Neural cell (in vitro differentiated cells): ENCODE measurements around the gene PLEKHA1. TPM values are rescaled to one million over a fixed set of nuclear protein-coding genes. Genes with fewer than 3 reads are reported as not detected.

Experiments used
- H2AFZ ChIP-seq: fragments of 200-600, 300-800 bp; sonication (generic), shearing (Covaris generic); 2 replicates; pipeline ENCODE4 v1.6.0; 2014; ENCODE audit warnings: low read depth, mild to moderate bottlenecking, antibody characterized with exemption, low read length, moderate library complexity
- H3F3A ChIP-seq: fragments of 200-600 bp; shearing (Covaris generic); 2 replicates; pipeline ENCODE4 v1.6.1; 2016; ENCODE audit warnings: mild to moderate bottlenecking, moderate library complexity, mixed read lengths, antibody characterized with exemption, low read length; ENCODE audit not compliant: insufficient read depth, poor library complexity, severe bottlenecking
- H3K27ac ChIP-seq: fragments of 200-600, 300-800 bp; sonication (generic), shearing (Covaris generic); 2 replicates; pipeline ENCODE4 v1.5.1; 2014; ENCODE audit warnings: mild to moderate bottlenecking, low read length, moderate library complexity
- H3K27me3 ChIP-seq: fragments of 300-800, 200-600 bp; sonication (generic), shearing (Covaris generic); 2 replicates; pipeline ENCODE4 v1.6.0; 2014; ENCODE audit warnings: mild to moderate bottlenecking, low read depth, low read length, moderate library complexity; ENCODE audit not compliant: insufficient read depth
- H3K36me3 ChIP-seq: fragments of 300-800, 200-600 bp; sonication (generic), shearing (Covaris generic); 2 replicates; pipeline ENCODE4 v1.5.1; 2014; ENCODE audit warnings: mild to moderate bottlenecking, antibody characterized with exemption, low read length, moderate library complexity; ENCODE audit not compliant: insufficient read depth
- H3K4me2 ChIP-seq: fragments of 300-800, 200-600 bp; sonication (generic), shearing (Covaris generic); 2 replicates; pipeline ENCODE4 v1.6.0; 2014; ENCODE audit warnings: mild to moderate bottlenecking, low read length
- H3K4me3 ChIP-seq: fragments of 300-800, 200-600 bp; sonication (generic), shearing (Covaris generic); 2 replicates; pipeline ENCODE4 v1.5.1; 2014; ENCODE audit warnings: mild to moderate bottlenecking, low read length, moderate library complexity
- H3K79me2 ChIP-seq: fragments of 200-600 bp; shearing (Covaris generic); replicated peaks from 2 replicates; pipeline ENCODE4 v1.6.0; 2014; ENCODE audit warnings: mild to moderate bottlenecking, low read length, moderate library complexity; ENCODE audit not compliant: insufficient read depth
- H3K9ac ChIP-seq: fragments of 300-800, 200-600 bp; sonication (generic), shearing (Covaris generic); 2 replicates; pipeline ENCODE4 v1.6.1; 2016; ENCODE audit warnings: mild to moderate bottlenecking, low read length, mixed read lengths
- H3K9me2 ChIP-seq: fragments of 200-600 bp; shearing (Covaris generic); 2 replicates; pipeline ENCODE4 v1.6.1; 2016; ENCODE audit warnings: mild to moderate bottlenecking, low read length, mixed read lengths; ENCODE audit not compliant: insufficient read depth
- H3K9me3 ChIP-seq: fragments of 200-600, 300-800 bp; sonication (generic), shearing (Covaris generic); 2 replicates; pipeline ENCODE4 v1.6.1; 2016; ENCODE audit warnings: mild to moderate bottlenecking, mixed run types, low read length, moderate library complexity, mixed read lengths
- H4K20me1 ChIP-seq: fragments of 200-600 bp; shearing (Covaris generic); 2 replicates; pipeline ENCODE4 v1.6.1; 2016; ENCODE audit warnings: mild to moderate bottlenecking, mixed run types; ENCODE audit not compliant: insufficient read depth
- CTCF ChIP-seq: fragments of 450-650 bp; IDR thresholded peaks from 2 replicates; pipeline ENCODE4 v1.5.1; 2014; ENCODE audit warnings: antibody characterized with exemption, mild to moderate bottlenecking, moderate library complexity; ENCODE audit not compliant: poor library complexity, severe bottlenecking
- EP300 ChIP-seq: fragments of 450-650 bp; conservative IDR thresholded peaks from 2 replicates; pipeline ENCODE4 v1.6.1; 2014; ENCODE audit warnings: antibody characterized with exemption, mild to moderate bottlenecking, moderate library complexity; ENCODE audit not compliant: poor library complexity, severe bottlenecking
- EZH2 ChIP-seq: fragments of 200-600, 300-800 bp; shearing (Covaris generic), sonication (generic); IDR thresholded peaks from 2 replicates; pipeline ENCODE4 v1.6.1; 2014; ENCODE audit warnings: antibody characterized with exemption, low read length, borderline replicate concordance, mild to moderate bottlenecking; ENCODE audit not compliant: insufficient read depth, poor library complexity, severe bottlenecking
- MXI1 ChIP-seq: fragments of 450-650 bp; conservative IDR thresholded peaks from 2 replicates; pipeline ENCODE4 v1.6.1; 2014; ENCODE audit warnings: antibody characterized with exemption, mild to moderate bottlenecking; ENCODE audit not compliant: poor library complexity, severe bottlenecking
- POLR2AphosphoS5 ChIP-seq: IDR thresholded peaks from 2 replicates; pipeline ENCODE4 v1.6.1; 2012
- RAD21 ChIP-seq: fragments of 450-650 bp; conservative IDR thresholded peaks from 2 replicates; pipeline ENCODE4 v1.6.1; 2014; ENCODE audit warnings: antibody characterized with exemption, mild to moderate bottlenecking, moderate library complexity
- SMC3 ChIP-seq: fragments of 450-650 bp; conservative IDR thresholded peaks from 2 replicates; pipeline ENCODE4 v1.6.1; 2014; ENCODE audit warnings: antibody characterized with exemption, mild to moderate bottlenecking, moderate library complexity; ENCODE audit not compliant: poor library complexity
- TAF1 ChIP-seq: IDR thresholded peaks from 2 replicates; pipeline ENCODE4 v1.6.1; 2012; ENCODE audit warnings: low read depth
- polyA plus RNA-seq: library from polyadenylated mRNA; depleted of rRNA; stranded (reverse); fragments of >200 nt; gene quantifications from 2 replicates; pipeline ENCODE4 v1.2.3, GENCODE V29; 2014
- TF ChIP-seq, protein P1 (sequence below): IDR thresholded peaks from 2 replicates; pipeline ENCODE4 v1.6.1; 2012; ENCODE audit warnings: borderline replicate concordance

Gene PLEKHA1
- polyA plus RNA-seq, 1 donor from 2014 or later: 91.9 TPM

GRCh38 chr10:122349758-122350369, 24.6 kb upstream of the PLEKHA1 start:
- no peaks in the 10 kb centered on the region for H3K9me2 ChIP-seq
- H3K36me3 ChIP-seq: no peaks in the 10 kb centered on the region
- no peak overlapping the region for H3K4me3 ChIP-seq
- no peaks in the 10 kb centered on the region for H3K9me3 ChIP-seq
- H2AFZ ChIP-seq: no peak overlapping the region
- H3K27ac ChIP-seq: no peak overlapping the region
- no peaks in the 10 kb centered on the region for H3K27me3 ChIP-seq
- TF ChIP-seq MXI1: no peak
- TF ChIP-seq EZH2: no peak
- TF ChIP-seq EP300: no peak
- TF ChIP-seq TAF1: no peak
- TF ChIP-seq, protein P1, sequence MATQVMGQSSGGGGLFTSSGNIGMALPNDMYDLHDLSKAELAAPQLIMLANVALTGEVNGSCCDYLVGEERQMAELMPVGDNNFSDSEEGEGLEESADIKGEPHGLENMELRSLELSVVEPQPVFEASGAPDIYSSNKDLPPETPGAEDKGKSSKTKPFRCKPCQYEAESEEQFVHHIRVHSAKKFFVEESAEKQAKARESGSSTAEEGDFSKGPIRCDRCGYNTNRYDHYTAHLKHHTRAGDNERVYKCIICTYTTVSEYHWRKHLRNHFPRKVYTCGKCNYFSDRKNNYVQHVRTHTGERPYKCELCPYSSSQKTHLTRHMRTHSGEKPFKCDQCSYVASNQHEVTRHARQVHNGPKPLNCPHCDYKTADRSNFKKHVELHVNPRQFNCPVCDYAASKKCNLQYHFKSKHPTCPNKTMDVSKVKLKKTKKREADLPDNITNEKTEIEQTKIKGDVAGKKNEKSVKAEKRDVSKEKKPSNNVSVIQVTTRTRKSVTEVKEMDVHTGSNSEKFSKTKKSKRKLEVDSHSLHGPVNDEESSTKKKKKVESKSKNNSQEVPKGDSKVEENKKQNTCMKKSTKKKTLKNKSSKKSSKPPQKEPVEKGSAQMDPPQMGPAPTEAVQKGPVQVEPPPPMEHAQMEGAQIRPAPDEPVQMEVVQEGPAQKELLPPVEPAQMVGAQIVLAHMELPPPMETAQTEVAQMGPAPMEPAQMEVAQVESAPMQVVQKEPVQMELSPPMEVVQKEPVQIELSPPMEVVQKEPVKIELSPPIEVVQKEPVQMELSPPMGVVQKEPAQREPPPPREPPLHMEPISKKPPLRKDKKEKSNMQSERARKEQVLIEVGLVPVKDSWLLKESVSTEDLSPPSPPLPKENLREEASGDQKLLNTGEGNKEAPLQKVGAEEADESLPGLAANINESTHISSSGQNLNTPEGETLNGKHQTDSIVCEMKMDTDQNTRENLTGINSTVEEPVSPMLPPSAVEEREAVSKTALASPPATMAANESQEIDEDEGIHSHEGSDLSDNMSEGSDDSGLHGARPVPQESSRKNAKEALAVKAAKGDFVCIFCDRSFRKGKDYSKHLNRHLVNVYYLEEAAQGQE: no peak
- TF ChIP-seq SMC3: no peak
- TF ChIP-seq RAD21: no peak
- no peak for TF ChIP-seq CTCF
- TF ChIP-seq POLR2AphosphoS5: no peak
- H3K79me2 ChIP-seq: no peaks in the 10 kb centered on the region
- no peaks in the 10 kb centered on the region for H3F3A ChIP-seq
- H4K20me1 ChIP-seq: no peaks in the 10 kb centered on the region
- H3K4me2 ChIP-seq: no peak overlapping the region
- H3K9ac ChIP-seq: no peak overlapping the region

GRCh38 chr10:122350893-122351292, 23.6 kb upstream of the PLEKHA1 start:
- no peaks in the 10 kb centered on the region for H4K20me1 ChIP-seq
- no peaks in the 10 kb centered on the region for H3K36me3 ChIP-seq
- no peak overlapping the region for H2AFZ ChIP-seq
- H3F3A ChIP-seq: no peaks in the 10 kb centered on the region
- H3K9me2 ChIP-seq: no peaks in the 10 kb centered on the region
- TF ChIP-seq TAF1 (no peak), EP300 (no peak), CTCF (no peak), RAD21 (no peak), POLR2AphosphoS5 (no peak), SMC3 (no peak)
- TF ChIP-seq, protein P1: no peak
- no peaks in the 10 kb centered on the region for H3K27me3 ChIP-seq
- H3K4me3 ChIP-seq: no peak overlapping the region
- no peaks in the 10 kb centered on the region for H3K79me2 ChIP-seq
- no peaks in the 10 kb centered on the region for H3K9me3 ChIP-seq
- H3K9ac ChIP-seq: no peak overlapping the region
- H3K27ac ChIP-seq: no peak overlapping the region
- H3K4me2 ChIP-seq: no peak overlapping the region
